ENCODE data around the gene INHA.

The INHA gene

GRCh38 chr2:219536967-219537366 is 35.1 kb upstream of the INHA start:
- Histone ChIP-seq H3K36me3 (replicated peaks; ENCODE audit: insufficient read depth, low read length) (no peaks in the 10 kb centered on the region), H3K9me3 (replicated peaks; ENCODE audit: insufficient read depth, low read length) (no peaks in the 10 kb centered on the region), H3F3A (ENCODE audit: insufficient read depth, low read length) (no peaks in the 10 kb centered on the region), H3K9me2 (replicated peaks; ENCODE audit: insufficient read depth, low read length) (no peaks in the 10 kb centered on the region), H3K27ac (ENCODE audit: low read length) (no peak overlapping the region), H3K9ac (ENCODE audit: low read length) (no peak overlapping the region), H4K20me1 (ENCODE audit: insufficient read depth, low read length) (no peaks in the 10 kb centered on the region), H3K4me3 (ENCODE audit: low read length) (no peak overlapping the region), H3K4me1 (ENCODE audit: low read length) (no peaks in the 10 kb centered on the region), H3K79me2 (ENCODE audit: low read length) (peaks cover 6% of the 10 kb centered on the region), H2AFZ (ENCODE audit: low read length) (no peak overlapping the region), H3K27me3 (replicated peaks; ENCODE audit: insufficient read depth, low read length) (peaks cover 15% of the 10 kb centered on the region), H3K4me2 (ENCODE audit: low read depth, low read length) (no peak overlapping the region)
- DNase-seq: no peak
- TF ChIP-seq EZH2phosphoT487 (IDR thresholded peaks at IDR 0.05; ENCODE audit: low read length) (no peak), EZH2 (optimal IDR thresholded peaks at IDR 0.05; ENCODE audit: low read depth, low read length) (no peak), CTCF (IDR thresholded peaks at IDR 0.05; ENCODE audit: low read length) (no peak)

- H3K79me2 ChIP-seq (ENCODE audit: low read length): peaks cover 11% of the 10 kb centered on the region
- no peaks in the 10 kb centered on the region for H3K9me2 ChIP-seq (replicated peaks; ENCODE audit: insufficient read depth, low read length)
- no peak overlapping the region for H3K4me3 ChIP-seq (ENCODE audit: low read length)
- no peaks in the 10 kb centered on the region for H3K36me3 ChIP-seq (replicated peaks; ENCODE audit: insufficient read depth, low read length)
- H3K9ac ChIP-seq (ENCODE audit: low read length): no peak overlapping the region
- TF ChIP-seq EZH2phosphoT487 (IDR thresholded peaks at IDR 0.05; ENCODE audit: low read length) (no peak), CTCF (IDR thresholded peaks at IDR 0.05; ENCODE audit: low read length) (no peak), EZH2 (optimal IDR thresholded peaks at IDR 0.05; ENCODE audit: low read depth, low read length) (no peak)
- no peaks in the 10 kb centered on the region for H3K4me1 ChIP-seq (ENCODE audit: low read length)
- H3F3A ChIP-seq (ENCODE audit: insufficient read depth, low read length): peaks cover 3% of the 10 kb centered on the region
- peaks cover 6% of the 10 kb centered on the region; the same call in 1 of the 2 replicates for H3K27me3 ChIP-seq (replicated peaks; ENCODE audit: insufficient read depth, low read length)
- no peak overlapping the region for H2AFZ ChIP-seq (ENCODE audit: low read length)
- H3K9me3 ChIP-seq (replicated peaks; ENCODE audit: insufficient read depth, low read length): no peaks in the 10 kb centered on the region
- DNase-seq: no peak
- H3K4me2 ChIP-seq (ENCODE audit: low read depth, low read length): no peak overlapping the region
- H4K20me1 ChIP-seq (ENCODE audit: insufficient read depth, low read length): no peaks in the 10 kb centered on the region
- H3K27ac ChIP-seq (ENCODE audit: low read length): no peak overlapping the region
Observed at GRCh38 chr2:219537657-219538488, 34.2 kb upstream of the INHA start.

- H3K9me3 ChIP-seq (replicated peaks; ENCODE audit: insufficient read depth, low read length): no peaks in the 10 kb centered on the region
- DNase-seq: no peak
- no peak overlapping the region for H3K4me3 ChIP-seq (ENCODE audit: low read length)
- H3K36me3 ChIP-seq (replicated peaks; ENCODE audit: insufficient read depth, low read length): no peaks in the 10 kb centered on the region
- H3K79me2 ChIP-seq (ENCODE audit: low read length): peaks cover 11% of the 10 kb centered on the region
- no peaks in the 10 kb centered on the region for H3K4me1 ChIP-seq (ENCODE audit: low read length)
- H3F3A ChIP-seq (ENCODE audit: insufficient read depth, low read length): peaks cover 9% of the 10 kb centered on the region
- no peak overlapping the region for H3K27ac ChIP-seq (ENCODE audit: low read length)
- H3K4me2 ChIP-seq (ENCODE audit: low read depth, low read length): no peak overlapping the region
- no peak overlapping the region for H2AFZ ChIP-seq (ENCODE audit: low read length)
- no peaks in the 10 kb centered on the region for H4K20me1 ChIP-seq (ENCODE audit: insufficient read depth, low read length)
- no peaks in the 10 kb centered on the region for H3K9me2 ChIP-seq (replicated peaks; ENCODE audit: insufficient read depth, low read length)
- H3K27me3 ChIP-seq (replicated peaks; ENCODE audit: insufficient read depth, low read length): peaks cover under 1% of the 10 kb centered on the region; the same call in 1 of the 2 replicates
- TF ChIP-seq EZH2 (optimal IDR thresholded peaks at IDR 0.05; ENCODE audit: low read depth, low read length) (no peak), EZH2phosphoT487 (IDR thresholded peaks at IDR 0.05; ENCODE audit: low read length) (no peak), CTCF (IDR thresholded peaks at IDR 0.05; ENCODE audit: low read length) (no peak)
- H3K9ac ChIP-seq (ENCODE audit: low read length): no peak overlapping the region
Observed at GRCh38 chr2:219538504-219538951, 33.6 kb upstream of the INHA start.
